AG09309 (cell line): Measurements from ENCODE around the gene ITPR2.

ENCODE experiments used
- DNase-seq: peaks from one replicate; pipeline ENCODE4 v3.0.0-alpha.2; 2010; ENCODE audit warnings: low read depth
- H3K4me3 ChIP-seq: 2 replicates; pipeline ENCODE4 v1.5.1; 2011; ENCODE audit warnings: mild to moderate bottlenecking, low read depth, low read length, moderate library complexity; ENCODE audit not compliant: control insufficient read depth
- CTCF ChIP-seq: IDR thresholded peaks from 2 replicates; pipeline ENCODE4 v1.5.1; 2011; ENCODE audit warnings: mild to moderate bottlenecking, low read depth, low read length, inconsistent platforms; ENCODE audit not compliant: insufficient read depth, control insufficient read depth; ENCODE audit errors: missing control alignments

The ITPR2 gene

GRCh38 chr12:26302776-26303175, 530.2 kb downstream of the ITPR2 start:
- TF ChIP-seq CTCF = no peak
- no peak for DNase-seq
- no peak overlapping the region for H3K4me3 ChIP-seq

GRCh38 chr12:26299751-26300150, 533.2 kb downstream of the ITPR2 start:
- H3K4me3 ChIP-seq = no peak overlapping the region
- no peak for DNase-seq
- no peak for TF ChIP-seq CTCF

GRCh38 chr12:26298785-26299621, 534.0 kb downstream of the ITPR2 start:
- peak; percentile 30 for TF ChIP-seq CTCF
- DNase-seq = no peak
- H3K4me3 ChIP-seq = no peak overlapping the region

- no peak for DNase-seq
- no peak for TF ChIP-seq CTCF
- H3K4me3 ChIP-seq = no peak overlapping the region
These were observed 535.5 kb downstream of the ITPR2 start for GRCh38 chr12:26297396-26298070.

GRCh38 chr12:26295001-26295400, 538.0 kb downstream of the ITPR2 start:
- no peak for TF ChIP-seq CTCF
- DNase-seq = no peak
- H3K4me3 ChIP-seq = no peak overlapping the region

GRCh38 chr12:26293612-26294011, 539.4 kb downstream of the ITPR2 start:
- H3K4me3 ChIP-seq = no peak overlapping the region
- DNase-seq = no peak
- TF ChIP-seq CTCF = no peak
